Endothelial cell of umbilical vein (primary cell): ENCODE data around the gene SKI. TPM values are rescaled to one million over a fixed set of nuclear protein-coding genes. Genes with fewer than 3 reads are reported as not detected.

Experiments used
- BruUV-seq: library from RNA; stranded (reverse); fragments of 400-500 nt; replicated peaks from 2 replicates; lab custom pipeline; 2021; lab: Mats Ljungman, UMichigan
- CTCF ChIA-PET: fragments of 300-600, 350-600 bp; sonication (Branson Sonifier 250); formaldehyde crosslinking; loops from one replicate; lab custom pipeline; 2021; ENCODE audit warnings: antibody characterized with exemption, inconsistent platforms; lab: Charles Lee
- POLR2A ChIA-PET: fragments of 300-600, 350-600 bp; sonication (Branson Sonifier 250); formaldehyde crosslinking; loops from one replicate; lab custom pipeline; 2021; ENCODE audit warnings: antibody characterized with exemption, inconsistent platforms; lab: Charles Lee
- DNase-seq: peaks from one replicate; pipeline ENCODE4 v3.0.0-alpha.2; 2011; ENCODE audit warnings: low read depth, low spot score
- FAIRE-seq: peaks from 2 replicates; lab custom pipeline; 2011; peaks lifted over from hg19 to GRCh38; lab: Jason Lieb, UNC
- H2AFZ ChIP-seq: 2 replicates; pipeline ENCODE4 v1.6.0; 2012; ENCODE audit warnings: low read depth, low read length, control low read depth, inconsistent platforms
- H3K27ac ChIP-seq: 2 replicates; pipeline ENCODE4 v1.5.1; 2011; ENCODE audit warnings: low read depth, mild to moderate bottlenecking, control low read depth, low read length, moderate library complexity; ENCODE audit not compliant: insufficient read depth
- H3K27me3 ChIP-seq, 2 experiments: 2 replicates each; pipeline versions ENCODE4 v1.6.0 to v1.6.1; 2011; ENCODE audit warnings: low read length in 2 of 2, mixed read lengths in 1 of 2; ENCODE audit not compliant: control insufficient read depth in 2 of 2, insufficient read depth in 2 of 2
- H3K36me3 ChIP-seq, 2 experiments: 2 replicates in 1 of 2; 3 replicates in 1 of 2; pipeline ENCODE4 v1.5.1; 2011; ENCODE audit warnings: low read length in 2 of 2, mild to moderate bottlenecking in 1 of 2, moderate library complexity in 1 of 2; ENCODE audit not compliant: control insufficient read depth in 2 of 2, insufficient read depth in 2 of 2; ENCODE audit errors: extremely low read depth in 1 of 2
- H3K4me1 ChIP-seq: 3 replicates; pipeline ENCODE4 v1.5.1; 2011; ENCODE audit warnings: mild to moderate bottlenecking, low read length; ENCODE audit not compliant: control insufficient read depth, insufficient read depth; ENCODE audit errors: extremely low read depth
- H3K4me2 ChIP-seq: 2 replicates; pipeline ENCODE4 v1.6.1; 2011; ENCODE audit warnings: low read length, control low read depth, mixed read lengths; ENCODE audit not compliant: insufficient read depth
- H3K4me3 ChIP-seq, 3 experiments: fragments of 200-600 bp in 1 of 3; sonication (generic), shearing (Covaris generic) in 1 of 3; replicated peaks in 1 of 3; 2 replicates each; pipeline ENCODE4 v1.5.1; 2011 to 2016; ENCODE audit warnings: control low read depth in 3 of 3, low read length in 3 of 3, mild to moderate bottlenecking in 2 of 3, inconsistent platforms in 1 of 3, low read depth in 1 of 3, moderate library complexity in 1 of 3; ENCODE audit not compliant: insufficient read depth in 1 of 3
- H3K79me2 ChIP-seq: 2 replicates; pipeline ENCODE4 v1.6.0; 2012; ENCODE audit warnings: low read length, inconsistent platforms; ENCODE audit not compliant: control insufficient read depth, insufficient read depth
- H3K9ac ChIP-seq: replicated peaks from 2 replicates; pipeline ENCODE3; 2011; ENCODE audit warnings: low read length, control low read depth; ENCODE audit not compliant: insufficient read depth; ENCODE audit errors: extremely low read depth
- H3K9me1 ChIP-seq: replicated peaks from 3 replicates; pipeline ENCODE4 v1.6.0; 2011; ENCODE audit warnings: mild to moderate bottlenecking, low read length; ENCODE audit not compliant: control insufficient read depth, insufficient read depth; ENCODE audit errors: extremely low read depth
- H3K9me3 ChIP-seq: replicated peaks from 2 replicates; pipeline ENCODE4 v1.5.1; 2012; ENCODE audit warnings: low read length, inconsistent platforms; ENCODE audit not compliant: control insufficient read depth, insufficient read depth
- H4K20me1 ChIP-seq: replicated peaks from 2 replicates; pipeline ENCODE3; 2011; ENCODE audit warnings: mild to moderate bottlenecking, low read length; ENCODE audit not compliant: control insufficient read depth, insufficient read depth; ENCODE audit errors: extremely low read depth
- CTCF ChIP-seq, 2 donors: IDR thresholded peaks; 1 replicate in 1 of 2; 2 replicates in 1 of 2; pipeline ENCODE4 v1.5.1; 2011; ENCODE audit warnings: low read length in 2 of 2, mild to moderate bottlenecking in 2 of 2, moderate library complexity in 2 of 2, control low read depth in 1 of 2, inconsistent platforms in 1 of 2, low read depth in 1 of 2; ENCODE audit not compliant: insufficient read depth in 1 of 2; ENCODE audit errors: extremely low read depth in 1 of 2
- EZH2 ChIP-seq: IDR thresholded peaks from 2 replicates; pipeline ENCODE4 v1.6.1; 2012; ENCODE audit warnings: borderline replicate concordance, low read depth, mild to moderate bottlenecking, moderate library complexity, low read length, inconsistent platforms; ENCODE audit not compliant: severe bottlenecking
- FOS ChIP-seq: IDR thresholded peaks from 2 replicates; pipeline ENCODE4 v1.6.1; 2011; ENCODE audit warnings: mild to moderate bottlenecking, low read length, moderate library complexity, borderline replicate concordance; ENCODE audit not compliant: insufficient read depth
- dilution Hi-C: fragments of 300-500 bp; cut with MboI; formaldehyde crosslinking; loops from one replicate; pipeline ENCODE4 v1.15.0; 2019; ENCODE audit warnings: low sequenced_read_pairs; ENCODE audit not compliant: extremely low pct_ligation_motif_present
- intact Hi-C: fragments of 100-400 bp; cut with micrococcal nuclease; formaldehyde crosslinking; loops from one replicate; pipeline ENCODE4 v1.10.0; 2022
- polyA plus RNA-seq, 4 experiments: library from polyadenylated mRNA; depleted of rRNA in 3 of 4; stranded (reverse) in 3 of 4; unstranded in 1 of 4; fragments of >200 nt; gene quantifications; 2 replicates each; pipeline versions ENCODE4 v1.2.1 to v1.2.3, GENCODE V29; 2011 to 2012; ENCODE audit warnings: missing spikeins in 1 of 4
- total RNA-seq: library from RNA; stranded (reverse); gene quantifications from 2 replicates; pipeline ENCODE4 v1.2.3, GENCODE V29; 2021

The SKI gene
- total and polyA plus RNA-seq, 2 donors (not counting 3 experiments of a cell fraction or from before 2014, with no cell fraction given), result 11.6 to 80.3 TPM

- intact Hi-C loops (no loop called here), dilution Hi-C loops (loop anchor here (10.0 kb wide), 1 partner anchor 89 kb away; no protein-coding TSS in a partner anchor)
- no peaks in the 10 kb centered on the region for H3K9me1 ChIP-seq
- peaks cover 27% of the 10 kb centered on the region for H3K4me1 ChIP-seq
- POLR2A ChIA-PET, result no interaction called here
- CTCF ChIA-PET, result no interaction called here
- TF ChIP-seq FOS, result no peak
- no peak for TF ChIP-seq EZH2
- TF ChIP-seq CTCF (IDR thresholded peaks at IDR 0.05; ENCODE audit: extremely low read depth in 1 of 2, insufficient read depth in 1 of 2, low read depth in 1 of 2, low read length in 2 of 2), result no peak
- H3K27ac ChIP-seq, result no peak overlapping the region
- H3K79me2 ChIP-seq, result no peaks in the 10 kb centered on the region
- H3K4me3 ChIP-seq, result no peak overlapping the region
- FAIRE-seq (no peak), DNase-seq (no peak)
- BruUV-seq, result no TSS peak
- H3K9me3 ChIP-seq, result no peaks in the 10 kb centered on the region
- H4K20me1 ChIP-seq, result no peaks in the 10 kb centered on the region
- no peak overlapping the region for H3K9ac ChIP-seq
- H3K36me3 ChIP-seq, result no peaks in the 10 kb centered on the region
- no peak overlapping the region for H2AFZ ChIP-seq
- H3K4me2 ChIP-seq, result no peak overlapping the region
- no peaks in the 10 kb centered on the region for H3K27me3 ChIP-seq
These were observed 12.8 kb upstream of the SKI start for GRCh38 chr1:2215329-2215728.
